AML-193 (cell line): ENCODE measurements around the gene TEX261.
"Not testable (repeated sequence)": the region's sequence is repeated elsewhere in the genome, so short reads cannot be mapped to it uniquely, and the experiment has no call there.

ENCODE experiments used
- DNase-seq, 2 experiments: peaks; one replicate each; lab custom pipeline; 2025; lab: John Stamatoyannopoulos, UW

The TEX261 gene

GRCh38 chr2:70994699-70995425 lies at the start of gene TEX261:
TEX261 (minus strand) TSS chr2:70994873; CDS start chr2:70994757, 116 bp downstream.
- peak; percentile 81 to 85 for DNase-seq

GRCh38 chr2:71043531-71044407 lies 49.1 kb upstream of the TEX261 start:
- DNase-seq = no peak

DNA sequence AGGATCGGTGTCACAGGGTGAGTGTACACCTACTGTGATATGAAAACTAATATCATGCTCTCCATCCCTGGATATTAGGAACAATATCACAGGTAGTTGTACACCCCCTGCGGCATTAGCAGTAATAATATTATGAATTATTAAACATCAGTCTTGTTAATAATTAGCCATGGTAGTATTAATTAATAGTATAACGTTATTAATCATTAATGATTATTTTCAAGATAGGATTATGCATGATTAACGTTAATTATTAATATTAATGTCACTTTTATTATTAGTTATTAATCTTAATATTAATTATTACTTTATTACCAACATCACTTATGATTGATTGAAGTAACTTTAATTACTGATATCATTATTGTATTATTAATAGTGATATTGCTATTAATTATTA lies 47.6 kb upstream of the TEX261 start:
- no peak for DNase-seq

- DNase-seq = not testable (repeated sequence)
Observed at GRCh38 chr2:71036296-71036695, 41.6 kb upstream of the TEX261 start.

DNA sequence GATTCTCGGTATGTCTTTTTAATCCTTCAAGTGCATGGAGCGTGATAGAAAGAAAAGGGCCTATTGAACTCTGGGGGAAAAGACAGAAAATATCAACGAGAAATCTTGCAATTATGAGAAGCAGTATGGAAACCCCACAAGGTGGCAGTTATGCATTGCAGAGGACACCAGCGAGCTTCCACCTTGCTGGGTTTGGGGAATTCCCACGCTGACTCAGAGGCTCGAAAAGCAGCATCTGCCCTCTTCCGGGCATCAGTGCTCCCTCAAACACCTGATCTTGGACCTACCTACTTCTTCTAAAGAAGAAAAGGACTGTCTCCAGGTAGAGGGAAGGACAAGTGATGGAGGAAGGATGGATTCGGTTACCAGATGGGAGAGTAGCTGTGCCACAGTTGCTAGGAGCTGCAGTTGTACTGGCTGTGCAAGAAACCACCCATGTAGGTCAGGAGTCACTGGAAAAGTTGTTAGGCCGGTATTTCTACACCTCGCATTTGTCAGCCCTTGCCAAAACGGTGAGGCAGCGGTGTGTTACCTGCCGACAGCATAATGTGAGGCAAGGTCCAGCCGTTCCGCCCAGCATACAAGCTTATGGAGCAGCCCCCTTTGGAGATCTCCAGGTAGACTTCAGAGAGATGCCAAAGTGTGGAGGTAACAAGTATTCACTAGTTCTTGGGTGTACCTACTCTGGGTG lies 29.0 kb upstream of the TEX261 start:
- not testable (repeated sequence) for DNase-seq

- not testable (repeated sequence) for DNase-seq
Observed at GRCh38 chr2:71021394-71021793, 26.7 kb upstream of the TEX261 start.

- not testable (repeated sequence) for DNase-seq
Observed at GRCh38 chr2:71019989-71020388, 25.3 kb upstream of the TEX261 start.

GRCh38 chr2:71018625-71019024 lies 24.0 kb upstream of the TEX261 start:
- no peak for DNase-seq

DNA sequence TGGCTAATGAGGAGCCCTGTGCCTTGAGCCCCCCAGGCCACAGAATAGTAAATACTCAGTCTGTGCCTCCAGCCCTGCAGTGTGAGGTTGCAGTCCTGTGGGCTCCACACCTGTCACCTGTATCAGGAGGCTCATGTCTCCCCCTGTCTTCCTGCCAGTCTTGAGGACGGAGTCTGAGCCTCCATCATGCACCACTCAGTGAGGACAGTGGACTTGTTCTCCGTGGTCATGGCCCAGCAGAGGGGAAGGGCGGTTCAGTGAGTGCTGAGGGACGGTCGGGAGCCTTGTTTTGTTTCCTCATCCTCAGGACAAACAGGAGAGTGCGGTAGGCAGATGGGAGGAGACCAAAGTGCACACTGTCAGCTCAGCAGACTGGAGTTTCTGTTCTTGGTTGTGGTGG lies 17.1 kb upstream of the TEX261 start:
- DNase-seq = not testable (repeated sequence)

- DNase-seq = no peak
Observed at GRCh38 chr2:71008342-71008741, 13.7 kb upstream of the TEX261 start.

GRCh38 chr2:71006955-71007799 lies 12.5 kb upstream of the TEX261 start:
- DNase-seq = no peak

GRCh38 chr2:71006323-71006722 lies 11.7 kb upstream of the TEX261 start:
- DNase-seq = no peak

DNA sequence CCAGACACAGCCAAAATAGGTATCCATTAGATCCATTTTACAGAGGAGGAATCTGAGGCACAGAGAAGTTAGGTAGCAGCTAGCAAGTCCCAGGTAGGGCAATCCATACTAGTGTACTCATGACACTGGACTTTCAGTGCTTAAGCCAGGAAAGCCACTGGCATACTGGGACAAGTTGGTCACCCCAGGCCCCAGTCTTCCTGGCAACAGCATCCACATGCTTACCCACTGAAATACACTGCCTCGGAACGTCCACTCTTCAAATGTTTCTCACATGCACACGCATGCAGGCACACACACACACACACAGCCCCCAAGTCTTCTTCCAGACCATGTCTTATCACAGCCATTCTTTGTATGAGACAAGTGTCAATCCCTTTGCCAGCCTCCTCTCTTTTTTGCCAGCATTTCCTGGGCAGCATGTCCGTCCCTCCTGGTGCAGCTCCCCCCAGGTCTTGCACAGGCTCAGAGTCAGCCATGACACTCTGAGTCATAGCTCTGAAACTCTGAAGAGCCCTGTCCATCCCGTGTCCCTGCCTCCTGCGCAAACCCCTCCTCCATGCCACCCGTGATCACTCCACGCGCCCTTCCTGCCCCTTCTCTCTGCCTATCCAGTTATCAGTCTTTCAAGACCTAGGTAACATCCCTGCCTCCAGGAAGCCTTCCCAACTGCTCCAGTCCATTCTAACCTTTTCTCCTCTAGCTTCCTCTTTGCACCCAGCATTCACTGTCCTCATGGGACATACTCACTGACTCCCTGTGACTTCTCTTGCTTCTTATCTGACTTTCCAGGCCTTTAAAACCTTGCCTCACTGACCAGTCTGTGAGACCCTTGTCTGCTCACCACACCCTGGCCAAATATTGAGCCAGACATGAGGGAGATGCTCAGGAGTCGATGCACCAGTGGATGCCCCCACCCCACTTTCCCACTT lies 10.9 kb upstream of the TEX261 start:
- no peak for DNase-seq

DNA sequence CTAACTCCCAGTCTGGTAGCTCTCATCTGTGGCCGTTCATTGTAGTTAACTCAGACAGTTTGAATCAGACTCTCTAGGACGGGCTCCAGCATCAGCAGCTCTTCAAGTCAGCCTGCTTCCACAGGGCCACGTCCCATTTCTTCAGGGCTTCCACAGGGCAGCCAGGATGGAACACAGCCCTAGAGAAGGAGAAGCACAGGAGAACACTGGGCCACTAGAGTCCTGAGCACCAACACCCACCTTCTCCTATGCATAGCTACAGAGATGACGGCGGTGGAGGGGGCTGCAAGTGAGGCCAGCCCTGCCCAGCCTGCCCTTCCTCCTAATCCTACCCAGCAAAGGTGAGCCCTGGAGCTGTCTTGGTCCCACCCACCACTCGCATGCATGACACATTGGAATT lies 10.2 kb upstream of the TEX261 start:
- no peak for DNase-seq

DNA sequence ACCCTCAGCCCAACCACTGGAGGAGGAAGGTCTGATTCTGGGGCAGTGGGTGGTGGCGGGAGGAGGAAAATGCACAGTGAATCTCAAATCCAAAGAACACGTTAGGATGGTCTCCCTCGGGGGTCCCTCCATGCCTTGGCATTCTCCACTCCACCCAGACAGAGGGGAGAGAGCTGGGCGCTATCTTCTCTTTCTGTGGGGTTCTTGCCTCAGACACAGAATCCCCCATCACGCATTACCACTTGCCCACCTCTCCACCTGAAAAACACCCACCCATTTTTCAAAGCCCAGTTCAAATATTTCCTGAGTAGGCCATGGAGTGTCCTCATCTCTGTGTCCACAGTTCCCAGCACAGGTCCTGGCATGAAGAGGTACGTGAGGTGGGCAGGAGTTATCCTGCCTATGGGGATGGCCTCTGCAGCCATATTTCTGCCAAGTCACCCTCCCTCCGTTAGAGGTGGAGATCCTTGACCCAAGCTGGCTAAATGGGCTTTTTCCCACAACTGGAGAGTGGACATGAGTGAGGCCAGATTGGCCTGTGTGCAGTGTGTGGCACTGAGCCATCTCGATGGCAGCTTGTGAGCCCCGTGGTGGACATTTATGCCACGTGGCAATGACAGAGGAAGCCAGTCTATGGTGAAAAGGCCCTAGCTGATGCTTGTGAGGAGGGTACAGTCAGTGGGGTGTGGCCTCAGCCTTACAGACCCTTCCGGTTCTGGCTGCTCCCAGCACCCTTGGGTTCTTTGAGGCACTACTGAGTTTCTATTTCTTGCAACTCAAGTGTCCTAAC lies 9.5 kb upstream of the TEX261 start:
- no peak for DNase-seq

DNA sequence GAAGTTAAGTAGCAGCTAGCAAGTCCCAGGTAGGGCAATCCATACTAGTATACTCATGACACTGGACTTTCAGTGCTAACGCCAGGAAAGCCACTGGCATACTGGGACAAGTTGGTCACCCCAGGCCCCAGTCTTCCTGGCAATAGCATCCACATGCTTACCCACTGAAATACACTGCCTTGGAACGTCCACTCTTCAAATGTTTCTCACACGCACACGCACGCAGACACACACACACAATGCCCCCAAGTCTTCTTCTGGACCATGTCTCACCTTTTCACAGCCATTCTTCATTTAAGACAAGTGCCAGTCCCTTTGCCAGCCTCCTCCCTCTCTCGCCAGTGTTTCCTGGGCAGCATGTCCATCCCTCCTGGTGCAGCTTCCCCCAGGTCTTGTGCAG lies 8.7 kb upstream of the TEX261 start:
- no peak for DNase-seq

DNA sequence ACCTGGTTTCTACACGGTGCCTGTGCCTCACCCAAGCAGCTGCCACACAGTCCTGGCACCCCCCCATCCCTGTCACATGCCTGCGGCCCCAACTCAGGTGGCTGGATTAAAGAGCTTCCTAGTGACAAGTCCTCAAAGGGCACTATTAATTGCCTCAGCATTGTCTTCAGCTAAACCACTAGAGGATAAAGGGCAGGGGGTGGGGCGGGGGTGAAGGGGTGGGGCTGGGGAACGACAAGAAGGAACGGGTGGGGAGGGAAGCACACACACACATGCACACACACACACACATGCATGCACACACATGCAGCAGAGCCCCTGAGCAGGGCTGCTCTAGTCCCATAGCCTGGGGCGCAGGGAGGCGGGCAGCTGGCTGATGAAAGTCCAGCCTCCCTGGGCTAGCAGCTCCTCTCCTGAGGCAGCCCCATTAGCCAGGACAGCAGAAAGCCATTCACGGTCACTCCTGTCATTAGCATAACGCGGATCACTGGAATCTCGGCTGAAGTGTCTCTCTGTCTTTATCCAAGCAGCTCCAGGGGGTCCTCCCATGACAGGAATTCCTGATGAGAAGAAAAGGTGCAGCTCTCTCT lies 7.4 kb upstream of the TEX261 start:
- DNase-seq = no peak

DNA sequence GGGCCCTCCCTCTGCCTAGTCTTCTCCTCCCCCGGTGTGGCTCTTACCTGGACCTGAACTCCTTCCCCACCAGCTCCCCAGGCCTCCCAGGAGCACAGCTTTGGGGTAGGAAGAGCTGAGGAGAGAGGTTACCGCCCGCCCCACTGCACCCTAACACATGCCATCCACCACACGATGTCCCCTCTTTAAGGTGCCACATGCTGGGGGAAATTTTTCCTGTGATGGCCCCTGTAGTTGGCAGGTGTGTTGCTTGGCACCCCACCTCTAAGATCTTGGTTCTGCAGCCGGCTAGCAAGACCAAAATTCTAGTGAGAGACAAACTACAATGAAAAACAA lies 6.9 kb upstream of the TEX261 start:
- no peak for DNase-seq

DNA sequence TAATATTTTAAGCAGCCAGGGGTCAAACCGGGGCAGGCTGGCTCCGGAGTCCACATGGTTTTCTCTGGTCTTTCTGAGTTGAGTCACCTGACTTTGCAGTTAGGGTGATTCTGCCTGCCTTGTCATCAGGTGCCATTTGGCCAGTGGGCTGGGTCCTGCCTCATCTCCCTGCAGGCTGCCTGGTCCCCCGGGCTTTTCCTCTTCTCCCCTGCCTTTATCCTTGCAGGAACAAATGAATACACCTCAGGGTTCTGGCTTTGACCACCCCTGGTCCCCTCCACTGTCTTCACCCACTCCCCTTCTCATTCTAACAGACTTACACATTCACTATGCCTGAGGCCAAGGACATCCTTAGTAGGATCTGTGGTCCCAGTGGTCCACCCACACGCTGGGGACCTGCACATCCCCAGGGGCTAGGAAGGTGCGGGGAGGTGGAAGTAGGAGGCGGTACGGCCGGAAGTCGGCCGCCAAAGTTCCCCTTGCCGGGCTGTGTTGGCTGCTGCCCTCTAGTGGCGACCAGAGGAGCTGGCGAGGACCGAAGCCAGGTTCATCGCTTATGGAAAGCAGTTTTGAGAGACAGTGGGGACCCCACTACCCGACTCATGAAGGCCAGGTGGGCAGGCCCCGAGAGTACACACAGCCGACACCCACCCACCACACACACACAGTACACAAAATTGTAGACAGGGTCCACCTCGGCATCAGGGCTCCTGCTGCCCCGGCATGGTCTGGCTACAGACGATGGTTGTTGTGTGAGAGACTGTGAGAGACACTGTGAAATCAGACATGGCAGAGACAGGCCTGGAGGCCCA lies 6.3 kb upstream of the TEX261 start:
- peak; percentile 43 to 61 for DNase-seq
